Activated gamma-delta T cell treated with anti-CD3 and anti-CD28 coated beads, Interleukin-2, amount 50 U/mL, for 16 hours (primary cell): ENCODE results near the gene PQBP1.
"Not testable (repeated sequence)": the region's sequence is repeated elsewhere in the genome, so short reads cannot be mapped to it uniquely, and the experiment has no call there.

Source experiments
- DNase-seq: peaks from one replicate; pipeline ENCODE4 v3.0.0-alpha.2; 2020; ENCODE audit warnings: low read depth

Gene PQBP1

GRCh38 chrX:48897625-48898306 lies at the start of gene PQBP1, which contains the start of gene TIMM17B:
Gene PQBP1, plus strand, starts transcription at chrX:48897930. Its CDS starts 580 bp downstream, at chrX:48898510.
Gene TIMM17B, minus strand, starts transcription at chrX:48897768. Its CDS starts 19 bp downstream, at chrX:48897749.
- DNase-seq: peak; percentile 74

GRCh38 chrX:48848847-48849246 lies 48.9 kb upstream of the PQBP1 start:
- DNase-seq: no peak

- DNase-seq: no peak
These were observed 44.9 kb upstream of the PQBP1 start for GRCh38 chrX:48852857-48853256.

DNA sequence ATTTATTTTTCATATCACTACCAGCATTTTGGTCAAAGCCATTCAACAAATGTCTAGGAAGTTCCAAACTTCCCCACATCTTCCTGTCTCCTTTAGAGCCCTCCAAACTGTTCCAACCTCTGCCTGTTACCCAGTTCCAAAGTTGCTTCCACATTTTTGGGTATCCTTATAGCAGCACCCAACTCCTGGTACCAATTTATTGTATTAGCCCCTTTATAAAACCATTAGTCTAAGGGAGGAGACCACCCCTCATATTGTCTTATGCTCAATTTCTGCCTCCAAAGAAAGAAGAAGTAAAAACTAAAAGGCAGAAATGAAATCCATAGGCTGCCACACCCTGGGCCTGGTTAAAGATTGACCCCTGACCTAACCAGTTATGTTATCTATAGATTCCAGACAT lies 44.2 kb upstream of the PQBP1 start:
- DNase-seq: not testable (repeated sequence)

GRCh38 chrX:48854121-48854804 lies 43.5 kb upstream of the PQBP1 start:
- DNase-seq: not testable (repeated sequence)

GRCh38 chrX:48854898-48855297 lies 42.8 kb upstream of the PQBP1 start:
- no peak for DNase-seq

- no peak for DNase-seq
These were observed 33.5 kb upstream of the PQBP1 start for GRCh38 chrX:48864210-48864609.

DNA sequence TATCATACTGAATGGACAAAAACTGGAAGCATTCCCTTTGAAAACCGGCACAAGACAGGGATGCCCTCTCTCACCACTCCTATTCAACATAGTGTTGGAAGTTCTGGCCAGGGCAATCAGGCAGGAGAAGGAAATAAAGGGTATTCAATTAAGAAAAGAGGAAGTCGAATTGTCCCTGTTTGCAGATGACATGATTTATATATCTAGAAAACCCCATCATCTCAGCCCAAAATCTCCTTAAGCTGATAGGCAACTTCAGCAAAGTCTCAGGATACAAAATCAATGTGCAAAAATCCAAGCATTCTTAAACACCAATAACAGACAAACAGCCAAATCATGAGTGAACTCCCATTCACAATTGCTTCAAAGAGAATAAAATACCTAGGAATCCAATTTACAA lies 25.7 kb upstream of the PQBP1 start:
- not testable (repeated sequence) for DNase-seq

DNA sequence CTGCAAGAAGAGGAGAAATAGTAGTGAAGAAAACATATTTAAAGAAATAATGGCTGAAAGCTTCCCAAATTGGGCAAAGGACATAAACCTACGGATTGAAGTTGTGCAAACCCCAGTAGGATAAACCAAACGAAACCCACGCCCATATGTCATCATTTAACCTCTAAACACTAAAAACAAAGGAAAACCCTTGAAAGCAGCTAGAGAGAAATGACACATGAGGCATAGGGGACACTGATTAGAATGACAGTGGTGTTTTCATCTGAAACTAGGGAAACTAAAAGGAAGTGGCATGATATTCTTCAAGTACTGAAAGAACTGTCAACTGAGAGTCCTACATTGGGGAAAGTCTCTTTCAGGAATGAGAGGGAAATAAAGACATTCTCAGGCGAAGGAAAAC lies 20.8 kb upstream of the PQBP1 start:
- DNase-seq: not testable (repeated sequence)

GRCh38 chrX:48883729-48884128 lies 14.0 kb upstream of the PQBP1 start:
- DNase-seq: no peak

DNA sequence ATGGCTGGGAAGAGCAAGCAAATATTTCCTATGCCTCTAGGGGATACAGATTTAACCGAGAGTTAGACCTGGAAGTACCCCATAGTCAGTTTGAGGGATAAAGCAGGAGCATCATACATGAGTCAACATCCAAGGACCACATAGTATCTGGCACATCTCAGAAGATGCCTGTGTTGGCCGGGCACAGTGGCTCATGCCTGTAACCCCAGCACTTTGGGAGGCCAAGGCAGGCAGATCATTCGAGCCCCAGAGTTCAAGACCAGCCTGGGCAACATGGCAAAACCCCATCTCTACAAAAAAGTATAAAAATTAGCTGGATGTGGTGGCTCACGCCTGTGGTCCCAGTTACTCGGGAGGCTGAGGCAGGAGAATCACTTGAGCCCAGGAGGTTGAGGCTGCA lies 11.1 kb upstream of the PQBP1 start:
- DNase-seq: not testable (repeated sequence)

DNA sequence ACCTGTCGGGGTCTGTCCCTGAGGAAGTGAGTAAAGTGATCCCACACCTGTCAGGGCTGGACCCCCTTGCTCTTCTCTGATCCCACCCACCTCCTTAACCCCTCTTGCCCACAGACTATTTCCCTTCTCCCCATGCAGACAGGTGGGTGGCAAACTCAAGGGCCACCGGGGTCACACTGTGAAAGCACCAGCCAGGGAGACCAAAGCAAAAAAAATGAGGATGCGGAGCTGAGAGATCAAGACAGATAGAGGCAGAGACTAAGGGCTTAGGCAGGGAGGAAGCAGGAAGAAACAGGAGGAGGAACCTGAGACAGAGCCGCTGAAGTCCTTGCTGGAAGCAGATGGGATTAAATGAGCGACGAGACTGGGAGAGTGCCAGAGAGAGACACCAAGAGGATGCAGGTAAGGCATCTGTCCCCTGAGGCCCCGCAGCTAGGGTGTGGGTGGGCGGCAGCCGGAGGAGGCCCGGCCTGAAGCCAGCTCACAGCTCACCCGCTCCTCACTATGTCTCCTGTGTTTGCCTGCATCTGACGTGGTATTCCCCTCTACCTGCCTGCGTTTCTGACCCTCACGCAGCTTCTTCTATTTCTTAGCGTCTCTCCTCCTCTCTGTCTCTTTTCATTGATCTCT lies 7.3 kb upstream of the PQBP1 start:
- no peak for DNase-seq

DNA sequence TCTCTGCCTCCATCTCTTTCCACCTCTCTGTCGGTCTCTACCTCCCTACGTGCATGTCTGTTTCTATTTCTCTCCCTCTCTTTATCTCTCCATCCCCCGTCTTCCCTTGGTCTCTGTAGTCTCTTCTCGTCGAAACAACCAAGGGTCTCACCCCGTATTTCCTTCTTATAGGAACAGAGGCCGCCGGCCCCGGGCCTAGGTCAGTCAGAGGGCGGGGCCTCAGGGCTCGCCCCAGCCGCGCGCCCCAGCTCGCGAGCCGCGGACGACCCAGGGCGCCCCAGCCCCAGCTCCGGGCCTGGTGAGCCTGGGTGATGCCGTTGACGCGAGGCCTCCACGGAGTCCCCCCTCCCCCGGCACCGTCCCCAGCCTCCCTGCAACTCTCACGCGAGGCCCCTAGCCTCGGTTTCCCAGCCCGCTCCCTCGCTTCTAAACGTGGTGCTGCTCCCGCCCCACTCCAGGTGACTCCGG lies 6.8 kb upstream of the PQBP1 start:
- no peak for DNase-seq

- DNase-seq: peak; percentile 48
These were observed 6.1 kb upstream of the PQBP1 start for GRCh38 chrX:48891402-48892288.

DNA sequence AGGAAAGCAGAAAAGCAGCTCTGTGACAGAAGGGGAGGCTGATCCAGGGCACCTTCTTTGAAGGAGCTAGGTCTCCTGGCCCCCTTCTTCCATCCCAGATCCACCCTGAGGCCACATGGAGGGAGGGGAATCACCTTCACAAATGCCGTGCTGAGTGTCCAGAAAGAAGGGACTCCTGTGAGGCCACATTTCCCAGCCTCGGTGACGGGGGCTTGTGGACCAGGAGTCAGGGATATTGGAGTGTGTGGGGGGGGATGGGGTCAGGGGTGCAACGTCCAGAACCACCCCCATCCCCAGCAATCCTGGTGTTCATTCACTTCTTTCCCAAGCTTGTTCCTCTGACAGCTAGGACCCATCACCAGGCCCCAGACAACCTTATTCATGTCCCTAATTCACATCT lies 4.8 kb upstream of the PQBP1 start:
- DNase-seq: no peak

GRCh38 chrX:48893556-48894348 lies 4.0 kb upstream of the PQBP1 start:
- no peak for DNase-seq

DNA sequence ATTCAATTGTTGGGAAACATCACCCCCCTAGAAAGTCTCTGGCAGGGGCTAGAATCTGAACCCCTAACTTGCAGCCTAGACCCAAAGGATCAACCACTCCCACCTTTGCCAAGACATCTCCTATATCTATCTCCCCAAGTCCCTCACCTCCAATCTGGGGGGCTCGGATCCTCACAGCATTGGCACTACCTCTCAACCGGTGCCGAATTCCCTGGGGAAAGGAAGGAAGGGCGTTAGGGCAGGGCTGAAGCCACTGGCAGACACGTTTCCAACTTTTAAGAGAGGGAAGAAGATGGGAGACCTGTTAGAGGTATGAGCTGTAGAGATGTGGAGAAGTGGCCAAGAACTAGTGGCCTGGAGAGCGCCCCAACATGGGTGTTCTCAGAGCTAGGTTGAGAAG lies 2.8 kb upstream of the PQBP1 start:
- DNase-seq: no peak

GRCh38 chrX:48896611-48897011 lies 1.1 kb upstream of the PQBP1 start:
- no peak for DNase-seq

GRCh38 chrX:48897157-48897624 lies 539 bp upstream of the PQBP1 start:
- no peak for DNase-seq

DNA sequence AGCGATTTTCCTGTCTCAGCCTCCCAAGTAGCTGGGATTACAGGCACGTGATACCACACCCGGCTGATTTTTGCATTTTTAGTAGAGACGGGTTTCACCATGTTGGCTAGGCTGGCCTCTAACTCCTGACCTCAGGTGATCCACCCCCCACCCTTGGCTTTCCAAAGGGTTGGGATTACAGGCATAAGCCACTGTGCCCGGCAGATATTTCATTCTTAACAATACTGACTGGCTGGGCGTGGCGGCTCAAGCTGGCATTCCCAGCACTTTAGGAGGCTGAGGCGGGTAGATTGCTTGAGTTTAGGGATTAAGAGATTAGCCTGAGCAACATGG lies 1.3 kb downstream of the PQBP1 start:
- no peak for DNase-seq

GRCh38 chrX:48901069-48901468 lies 3.3 kb downstream of the PQBP1 start:
- no peak for DNase-seq
